ENCODE results near the gene SCO2. TPM values are rescaled to one million over a fixed set of nuclear protein-coding genes. Genes with fewer than 3 reads are reported as not detected.

The SCO2 gene
- total and polyA plus RNA-seq, 2 of the 13 experiments (the other 11 are each of a cell fraction or from before 2014, with no cell fraction given): 0.32 to 3.7 TPM

DNA sequence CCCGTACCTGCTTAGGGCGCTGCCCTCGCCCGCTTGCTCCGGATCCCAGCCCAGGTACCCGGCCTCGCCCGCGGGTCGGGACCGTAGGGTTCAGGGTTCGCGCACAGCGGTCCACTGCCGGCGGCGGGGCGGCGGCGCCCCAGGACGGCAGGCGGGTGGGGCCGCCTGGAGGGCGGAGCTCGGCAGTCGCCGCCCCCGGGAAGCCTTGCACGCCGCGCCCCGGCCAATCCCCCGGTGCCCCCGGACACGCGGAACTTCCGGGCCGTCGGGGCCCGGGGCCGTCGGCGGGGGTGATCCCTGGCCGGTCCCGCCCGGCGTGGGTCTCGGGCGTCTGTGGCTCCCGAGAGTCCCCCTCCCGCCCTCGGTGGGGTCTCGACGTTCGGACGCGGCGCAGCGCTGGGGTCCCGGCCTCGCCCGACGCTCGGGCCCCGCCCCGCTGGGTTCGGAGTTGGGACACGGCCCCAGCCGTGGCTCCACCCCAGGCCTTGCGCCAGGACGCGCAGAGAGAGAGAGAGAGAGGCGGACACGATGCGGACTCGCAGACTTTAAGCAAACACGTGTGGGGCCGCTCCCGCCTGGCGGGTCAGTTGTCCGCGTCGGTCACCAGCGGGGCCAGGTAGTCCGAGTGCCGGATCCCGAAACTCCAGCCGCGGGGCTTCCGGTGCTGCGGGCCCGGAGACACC, 4.6 kb upstream of the SCO2 start, which contains the start of gene TYMP (continued):
- TF ChIP-seq, protein P1, sequence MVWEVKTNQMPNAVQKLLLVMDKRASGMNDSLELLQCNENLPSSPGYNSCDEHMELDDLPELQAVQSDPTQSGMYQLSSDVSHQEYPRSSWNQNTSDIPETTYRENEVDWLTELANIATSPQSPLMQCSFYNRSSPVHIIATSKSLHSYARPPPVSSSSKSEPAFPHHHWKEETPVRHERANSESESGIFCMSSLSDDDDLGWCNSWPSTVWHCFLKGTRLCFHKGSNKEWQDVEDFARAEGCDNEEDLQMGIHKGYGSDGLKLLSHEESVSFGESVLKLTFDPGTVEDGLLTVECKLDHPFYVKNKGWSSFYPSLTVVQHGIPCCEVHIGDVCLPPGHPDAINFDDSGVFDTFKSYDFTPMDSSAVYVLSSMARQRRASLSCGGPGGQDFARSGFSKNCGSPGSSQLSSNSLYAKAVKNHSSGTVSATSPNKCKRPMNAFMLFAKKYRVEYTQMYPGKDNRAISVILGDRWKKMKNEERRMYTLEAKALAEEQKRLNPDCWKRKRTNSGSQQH (CRISPR knock-in tag; IDR thresholded peaks at IDR 0.05; ENCODE audit: low read depth): no peak
- TF ChIP-seq ZNF569 (CRISPR knock-in tag; IDR thresholded peaks at IDR 0.05; ENCODE audit: borderline replicate concordance) (no peak), WIZ (CRISPR knock-in tag; IDR thresholded peaks at IDR 0.05) (no peak), KLF6 (CRISPR knock-in tag; IDR thresholded peaks at IDR 0.05) (no peak; the same call in 1 of the 2 replicates), SOX13 (IDR thresholded peaks at IDR 0.05) (no peak), SOX13 (CRISPR knock-in tag; conservative IDR thresholded peaks at IDR 0.05 in 1 of 2, IDR thresholded peaks at IDR 0.05 in 1 of 2) (no peak), ZSCAN20 (CRISPR knock-in tag; IDR thresholded peaks at IDR 0.05; ENCODE audit: borderline replicate concordance) (no peak; the same call in 1 of the 2 replicates), ZNF781 (CRISPR knock-in tag; IDR thresholded peaks at IDR 0.05; ENCODE audit: borderline replicate concordance, not compliant biosample characterization) (peak; percentile 52), ZSCAN9 (CRISPR knock-in tag; IDR thresholded peaks at IDR 0.05; ENCODE audit: borderline replicate concordance) (peak; percentile 81), ZBTB1 (CRISPR knock-in tag; IDR thresholded peaks at IDR 0.05; ENCODE audit: borderline replicate concordance) (peak; percentile 25; the same call in 1 of the 2 replicates), ZBTB39 (CRISPR knock-in tag; IDR thresholded peaks at IDR 0.05) (no peak; the same call in 1 of the 2 replicates), NFIC (IDR thresholded peaks at IDR 0.05; ENCODE audit: low read length) (no peak; the same call in 1 of the 2 replicates), RBFOX2 (IDR thresholded peaks at IDR 0.05; ENCODE audit: low read depth, low read length) (peak; percentile 84), TAF1 (CRISPR knock-in tag; IDR thresholded peaks at IDR 0.05) (peak; percentile 54), ZNF670 (CRISPR knock-in tag; IDR thresholded peaks at IDR 0.05; ENCODE audit: borderline replicate concordance) (no peak; the same call in 1 of the 2 replicates), ZNF605 (CRISPR knock-in tag; IDR thresholded peaks at IDR 0.05) (no peak; the same call in none of the 2 replicates)
- TF ChIP-seq, protein P2, sequence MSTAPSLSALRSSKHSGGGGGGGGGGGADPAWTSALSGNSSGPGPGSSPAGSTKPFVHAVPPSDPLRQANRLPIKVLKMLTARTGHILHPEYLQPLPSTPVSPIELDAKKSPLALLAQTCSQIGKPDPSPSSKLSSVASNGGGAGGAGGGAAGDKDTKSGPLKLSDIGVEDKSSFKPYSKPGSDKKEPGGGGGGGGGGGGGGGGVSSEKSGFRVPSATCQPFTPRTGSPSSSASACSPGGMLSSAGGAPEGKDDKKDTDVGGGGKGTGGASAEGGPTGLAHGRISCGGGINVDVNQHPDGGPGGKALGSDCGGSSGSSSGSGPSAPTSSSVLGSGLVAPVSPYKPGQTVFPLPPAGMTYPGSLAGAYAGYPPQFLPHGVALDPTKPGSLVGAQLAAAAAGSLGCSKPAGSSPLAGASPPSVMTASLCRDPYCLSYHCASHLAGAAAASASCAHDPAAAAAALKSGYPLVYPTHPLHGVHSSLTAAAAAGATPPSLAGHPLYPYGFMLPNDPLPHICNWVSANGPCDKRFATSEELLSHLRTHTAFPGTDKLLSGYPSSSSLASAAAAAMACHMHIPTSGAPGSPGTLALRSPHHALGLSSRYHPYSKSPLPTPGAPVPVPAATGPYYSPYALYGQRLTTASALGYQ (CRISPR knock-in tag; IDR thresholded peaks at IDR 0.05): no peak
- TF ChIP-seq, protein P3, sequence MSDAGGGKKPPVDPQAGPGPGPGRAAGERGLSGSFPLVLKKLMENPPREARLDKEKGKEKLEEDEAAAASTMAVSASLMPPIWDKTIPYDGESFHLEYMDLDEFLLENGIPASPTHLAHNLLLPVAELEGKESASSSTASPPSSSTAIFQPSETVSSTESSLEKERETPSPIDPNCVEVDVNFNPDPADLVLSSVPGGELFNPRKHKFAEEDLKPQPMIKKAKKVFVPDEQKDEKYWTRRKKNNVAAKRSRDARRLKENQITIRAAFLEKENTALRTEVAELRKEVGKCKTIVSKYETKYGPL (CRISPR knock-in tag; IDR thresholded peaks at IDR 0.05): no peak
- TF ChIP-seq, protein P4, sequence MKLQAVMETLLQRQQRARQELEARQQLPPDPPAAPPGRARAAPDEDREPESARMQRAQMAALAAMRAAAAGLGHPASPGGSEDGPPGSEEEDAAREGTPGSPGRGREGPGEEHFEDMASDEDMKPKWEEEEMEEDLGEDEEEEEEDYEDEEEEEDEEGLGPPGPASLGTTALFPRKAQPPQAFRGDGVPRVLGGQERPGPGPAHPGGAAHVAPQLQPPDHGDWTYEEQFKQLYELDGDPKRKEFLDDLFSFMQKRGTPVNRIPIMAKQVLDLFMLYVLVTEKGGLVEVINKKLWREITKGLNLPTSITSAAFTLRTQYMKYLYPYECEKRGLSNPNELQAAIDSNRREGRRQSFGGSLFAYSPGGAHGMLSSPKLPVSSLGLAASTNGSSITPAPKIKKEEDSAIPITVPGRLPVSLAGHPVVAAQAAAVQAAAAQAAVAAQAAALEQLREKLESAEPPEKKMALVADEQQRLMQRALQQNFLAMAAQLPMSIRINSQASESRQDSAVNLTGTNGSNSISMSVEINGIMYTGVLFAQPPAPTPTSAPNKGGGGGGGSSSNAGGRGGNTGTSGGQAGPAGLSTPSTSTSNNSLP (IDR thresholded peaks at IDR 0.05; ENCODE audit: low read depth, low read length): no peak
- TF ChIP-seq, protein P5, sequence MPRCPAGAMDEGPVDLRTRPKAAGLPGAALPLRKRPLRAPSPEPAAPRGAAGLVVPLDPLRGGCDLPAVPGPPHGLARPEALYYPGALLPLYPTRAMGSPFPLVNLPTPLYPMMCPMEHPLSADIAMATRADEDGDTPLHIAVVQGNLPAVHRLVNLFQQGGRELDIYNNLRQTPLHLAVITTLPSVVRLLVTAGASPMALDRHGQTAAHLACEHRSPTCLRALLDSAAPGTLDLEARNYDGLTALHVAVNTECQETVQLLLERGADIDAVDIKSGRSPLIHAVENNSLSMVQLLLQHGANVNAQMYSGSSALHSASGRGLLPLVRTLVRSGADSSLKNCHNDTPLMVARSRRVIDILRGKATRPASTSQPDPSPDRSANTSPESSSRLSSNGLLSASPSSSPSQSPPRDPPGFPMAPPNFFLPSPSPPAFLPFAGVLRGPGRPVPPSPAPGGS (CRISPR knock-in tag; IDR thresholded peaks at IDR 0.05): 0 out of 2 replicates have a peak, but pooled peaks have one; percentile 7

Measured in HepG2 (cell line).